RWPE2 (cell line): ENCODE data around the gene LNPEP.

Source experiments
- ATAC-seq: fragments of 200-7000 bp; cut with Tn5 transposase; 3 replicates; pipeline ENCODE4 v1.9.1; 2021; ENCODE audit warnings: low read depth
- DNase-seq: peaks from one replicate; pipeline ENCODE4 v3.0.0-alpha.2; 2020; ENCODE audit warnings: low spot score
- H3K27ac ChIP-seq: fragments of 450-650 bp; 2 replicates; pipeline ENCODE4 v1.5.1; 2017; ENCODE audit warnings: mild to moderate bottlenecking; ENCODE audit not compliant: poor library complexity, severe bottlenecking
- H3K27me3 ChIP-seq: fragments of 250-450 bp; sonication (Bioruptor Pico); 2 replicates; pipeline ENCODE4 v1.5.1; 2021; ENCODE audit warnings: mild to moderate bottlenecking, moderate library complexity; ENCODE audit not compliant: insufficient read depth, poor library complexity, severe bottlenecking
- H3K36me3 ChIP-seq: fragments of 250-450 bp; sonication (Bioruptor Pico); 2 replicates; pipeline ENCODE4 v1.5.1; 2020; ENCODE audit warnings: low read depth, mild to moderate bottlenecking, moderate library complexity
- H3K4me1 ChIP-seq: fragments of 250-450 bp; sonication (Bioruptor Pico); 2 replicates; pipeline ENCODE4 v1.5.1; 2021; ENCODE audit warnings: mild to moderate bottlenecking, moderate library complexity; ENCODE audit not compliant: insufficient read depth, poor library complexity, severe bottlenecking
- H3K4me3 ChIP-seq: fragments of 250-450 bp; sonication (Bioruptor Pico); 2 replicates; pipeline ENCODE4 v1.5.1; 2021; ENCODE audit warnings: mild to moderate bottlenecking, moderate library complexity; ENCODE audit not compliant: severe bottlenecking
- H3K9me3 ChIP-seq: fragments of 250-450 bp; sonication (Bioruptor Pico); 2 replicates; pipeline ENCODE4 v1.5.1; 2021; ENCODE audit warnings: mild to moderate bottlenecking, moderate library complexity; ENCODE audit not compliant: severe bottlenecking
- TF ChIP-seq, protein P1 (sequence below): fragments of 450-650 bp; IDR thresholded peaks from one replicate; pipeline ENCODE4 v1.5.1; 2017; ENCODE audit warnings: mild to moderate bottlenecking, moderate library complexity; ENCODE audit not compliant: poor library complexity, severe bottlenecking

Gene LNPEP

DNA sequence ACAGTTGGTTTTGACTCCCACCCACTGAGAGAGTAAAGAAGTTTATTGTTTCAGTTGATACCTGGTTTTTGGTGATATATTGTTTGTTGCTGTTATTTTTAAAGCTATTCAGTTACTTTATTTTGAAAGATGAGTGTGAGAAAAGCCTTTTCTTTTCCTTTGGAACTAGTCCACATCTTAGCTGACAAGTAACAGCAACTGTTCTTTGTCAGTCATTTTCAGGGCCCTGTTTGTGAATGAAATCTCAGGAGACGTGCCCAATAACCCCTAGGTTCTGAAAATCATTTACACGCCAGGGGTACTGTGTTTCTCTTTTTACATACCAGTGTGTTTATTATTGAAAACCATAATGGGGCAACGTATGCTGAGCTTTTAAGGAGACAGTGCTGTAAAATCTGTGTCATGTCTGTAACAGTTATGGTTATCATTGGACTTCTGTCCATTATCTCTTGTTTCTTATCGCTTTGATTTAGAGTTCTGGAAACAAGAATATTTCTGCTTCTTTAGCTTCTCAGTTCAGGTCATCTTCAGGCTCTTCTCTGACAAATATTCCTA lies 131.5 kb downstream of the LNPEP start:
- Histone ChIP-seq H3K36me3 (no peaks in the 10 kb centered on the region), H3K27ac (no peak overlapping the region), H3K9me3 (no peaks in the 10 kb centered on the region), H3K4me3 (no peak overlapping the region), H3K4me1 (peaks cover 8% of the 10 kb centered on the region), H3K27me3 (no peaks in the 10 kb centered on the region)
- ATAC-seq (no peak), DNase-seq (no peak)
- TF ChIP-seq, protein P1, sequence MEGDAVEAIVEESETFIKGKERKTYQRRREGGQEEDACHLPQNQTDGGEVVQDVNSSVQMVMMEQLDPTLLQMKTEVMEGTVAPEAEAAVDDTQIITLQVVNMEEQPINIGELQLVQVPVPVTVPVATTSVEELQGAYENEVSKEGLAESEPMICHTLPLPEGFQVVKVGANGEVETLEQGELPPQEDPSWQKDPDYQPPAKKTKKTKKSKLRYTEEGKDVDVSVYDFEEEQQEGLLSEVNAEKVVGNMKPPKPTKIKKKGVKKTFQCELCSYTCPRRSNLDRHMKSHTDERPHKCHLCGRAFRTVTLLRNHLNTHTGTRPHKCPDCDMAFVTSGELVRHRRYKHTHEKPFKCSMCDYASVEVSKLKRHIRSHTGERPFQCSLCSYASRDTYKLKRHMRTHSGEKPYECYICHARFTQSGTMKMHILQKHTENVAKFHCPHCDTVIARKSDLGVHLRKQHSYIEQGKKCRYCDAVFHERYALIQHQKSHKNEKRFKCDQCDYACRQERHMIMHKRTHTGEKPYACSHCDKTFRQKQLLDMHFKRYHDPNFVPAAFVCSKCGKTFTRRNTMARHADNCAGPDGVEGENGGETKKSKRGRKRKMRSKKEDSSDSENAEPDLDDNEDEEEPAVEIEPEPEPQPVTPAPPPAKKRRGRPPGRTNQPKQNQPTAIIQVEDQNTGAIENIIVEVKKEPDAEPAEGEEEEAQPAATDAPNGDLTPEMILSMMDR: no peak

DNA sequence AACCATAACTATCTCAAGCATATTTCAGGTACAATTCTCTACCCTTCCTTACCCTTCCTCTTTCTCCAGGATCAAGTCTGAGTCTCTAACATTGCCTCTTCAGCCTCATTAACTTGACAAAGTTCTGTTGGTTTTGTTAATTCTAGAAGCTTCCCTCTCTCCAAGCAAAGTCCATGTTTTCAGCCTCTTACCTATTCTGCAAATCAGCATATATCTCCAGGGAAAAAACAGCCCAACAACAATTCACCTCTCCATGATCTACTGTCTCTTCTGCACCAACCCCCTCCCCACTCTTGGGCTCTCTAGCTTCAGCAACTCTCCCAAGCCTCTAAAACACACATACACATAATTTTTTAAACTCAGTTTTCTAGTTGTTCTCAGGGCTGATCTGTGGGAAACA lies 134.4 kb downstream of the LNPEP start:
- H3K9me3 ChIP-seq: no peaks in the 10 kb centered on the region
- H3K27me3 ChIP-seq: no peaks in the 10 kb centered on the region
- no peaks in the 10 kb centered on the region for H3K36me3 ChIP-seq
- ATAC-seq: no peak
- peaks cover 7% of the 10 kb centered on the region for H3K4me1 ChIP-seq
- no peak for DNase-seq
- no peak overlapping the region for H3K4me3 ChIP-seq
- H3K27ac ChIP-seq: no peak overlapping the region
- TF ChIP-seq, protein P1: no peak

DNA sequence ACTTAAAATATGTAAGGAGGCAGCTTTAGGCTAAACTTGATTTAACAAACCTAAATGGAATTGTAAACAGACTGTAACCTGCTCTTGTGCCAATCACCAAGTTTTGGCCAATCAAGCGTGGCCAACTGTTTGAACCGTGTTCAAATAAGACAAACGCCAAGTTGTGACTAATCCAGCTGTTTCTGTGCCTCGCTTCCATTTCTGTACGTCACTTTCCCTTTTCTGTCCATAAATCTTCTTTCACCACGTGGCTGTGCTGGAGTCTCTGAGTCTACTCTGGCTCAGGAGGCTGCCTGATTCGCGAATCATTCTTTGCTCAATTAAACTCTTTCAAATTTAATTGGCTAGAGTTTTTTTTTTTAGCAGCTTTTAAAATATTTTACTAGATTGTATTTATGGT lies 135.2 kb downstream of the LNPEP start:
- ATAC-seq (peak; percentile 61; the same call in 2 of the 3 replicates), DNase-seq (no peak)
- H3K4me3 ChIP-seq: no peak overlapping the region
- H3K9me3 ChIP-seq: no peaks in the 10 kb centered on the region
- H3K4me1 ChIP-seq: no peaks in the 10 kb centered on the region
- H3K27me3 ChIP-seq: no peaks in the 10 kb centered on the region
- TF ChIP-seq, protein P1: no peak
- H3K36me3 ChIP-seq: no peaks in the 10 kb centered on the region
- no peak overlapping the region for H3K27ac ChIP-seq

DNA sequence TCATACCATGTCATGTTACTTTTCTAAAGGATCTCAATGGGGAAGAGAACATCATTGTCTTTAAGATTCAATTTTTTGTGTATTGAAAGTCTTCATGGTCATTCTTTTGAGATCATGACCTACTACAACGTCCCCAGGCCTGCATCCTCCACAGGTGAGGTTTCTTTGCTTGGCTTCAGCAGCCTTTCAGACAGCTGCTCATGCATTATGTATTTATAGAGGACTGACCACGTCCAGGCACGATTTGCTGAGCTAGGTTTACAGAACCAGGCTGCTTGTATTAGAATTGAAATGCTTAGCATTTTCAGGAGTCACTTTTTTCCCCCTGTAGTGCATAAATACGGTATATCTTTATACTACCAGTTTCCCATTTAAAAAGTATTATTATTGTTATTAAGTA lies 136.1 kb downstream of the LNPEP start:
- DNase-seq: no peak
- TF ChIP-seq, protein P1: no peak
- H3K9me3 ChIP-seq: no peaks in the 10 kb centered on the region
- no peak overlapping the region for H3K27ac ChIP-seq
- no peaks in the 10 kb centered on the region for H3K27me3 ChIP-seq
- no peaks in the 10 kb centered on the region for H3K36me3 ChIP-seq
- no peaks in the 10 kb centered on the region for H3K4me1 ChIP-seq
- no peak overlapping the region for H3K4me3 ChIP-seq
- no peak for ATAC-seq

DNA sequence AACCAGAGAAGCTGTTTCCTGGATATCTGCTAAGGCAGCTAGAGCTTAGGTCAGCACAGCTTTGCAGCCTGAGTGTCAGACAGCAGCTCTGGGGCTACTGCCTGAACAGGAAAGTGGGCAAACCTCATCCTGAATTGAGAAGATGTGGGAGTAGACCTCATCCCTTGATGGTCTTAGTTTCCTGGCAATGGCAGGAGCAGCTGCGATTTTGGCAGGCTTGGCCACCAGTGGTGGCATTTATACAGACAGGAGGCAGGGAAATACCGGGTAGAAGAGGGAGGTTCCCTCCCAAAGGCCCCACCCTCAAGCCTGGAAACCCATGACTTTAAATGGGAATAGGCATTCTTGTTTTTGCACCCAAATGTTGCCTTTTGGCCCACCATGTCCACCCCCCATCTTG lies 136.8 kb downstream of the LNPEP start:
- TF ChIP-seq, protein P1: no peak
- Histone ChIP-seq H3K4me3 (no peak overlapping the region), H3K9me3 (no peaks in the 10 kb centered on the region), H3K27ac (no peak overlapping the region), H3K27me3 (no peaks in the 10 kb centered on the region), H3K4me1 (no peaks in the 10 kb centered on the region), H3K36me3 (no peaks in the 10 kb centered on the region)
- DNase-seq (no peak), ATAC-seq (no peak)
